NOMO-1 (cell line): ENCODE results near the gene TRIM46.
"Not testable (repeated sequence)": the region's sequence is repeated elsewhere in the genome, so short reads cannot be mapped to it uniquely, and the experiment has no call there.

Source experiments
- DNase-seq, 2 experiments: peaks; one replicate each; lab custom pipeline; 2025; ENCODE audit not compliant: unreplicated experiment in 2 of 2; lab: John Stamatoyannopoulos, UW

The TRIM46 gene

GRCh38 chr1:155186067-155186793 lies 12.6 kb downstream of the TRIM46 start:
- DNase-seq, result no peak

GRCh38 chr1:155186794-155187455 lies 13.3 kb downstream of the TRIM46 start:
- DNase-seq, result no peak

GRCh38 chr1:155187456-155187891 lies 13.8 kb downstream of the TRIM46 start:
- DNase-seq, result no peak

GRCh38 chr1:155188268-155188667 lies 14.6 kb downstream of the TRIM46 start:
- DNase-seq, result no peak

- DNase-seq, result not testable (repeated sequence)
These were observed 16.3 kb downstream of the TRIM46 start for GRCh38 chr1:155189926-155190325.

GRCh38 chr1:155191904-155192303 lies 18.3 kb downstream of the TRIM46 start:
- DNase-seq, result no peak

- no peak for DNase-seq
These were observed 19.0 kb downstream of the TRIM46 start for GRCh38 chr1:155192346-155193274.

- DNase-seq, result peak; percentile 82 to 84
These were observed 19.8 kb downstream of the TRIM46 start for GRCh38 chr1:155193275-155193990.

- not testable (repeated sequence) for DNase-seq
These were observed 20.3 kb downstream of the TRIM46 start for GRCh38 chr1:155193991-155194240.

- no peak for DNase-seq
These were observed 21.8 kb downstream of the TRIM46 start for GRCh38 chr1:155195201-155196102.

GRCh38 chr1:155196103-155196892 lies 22.6 kb downstream of the TRIM46 start:
- DNase-seq, result no peak

GRCh38 chr1:155196893-155197638 lies 23.4 kb downstream of the TRIM46 start:
- no peak for DNase-seq

GRCh38 chr1:155197901-155198546 lies 24.4 kb downstream of the TRIM46 start:
- no peak for DNase-seq

- no peak for DNase-seq
These were observed 24.9 kb downstream of the TRIM46 start for GRCh38 chr1:155198547-155198906.

GRCh38 chr1:155199792-155200191 lies 26.1 kb downstream of the TRIM46 start:
- no peak for DNase-seq

- no peak for DNase-seq
These were observed 27.3 kb downstream of the TRIM46 start for GRCh38 chr1:155200920-155201319.

GRCh38 chr1:155202198-155202597 lies 28.5 kb downstream of the TRIM46 start:
- DNase-seq, result no peak
